Tibial nerve (tissue), 4 donors: ENCODE results near the gene ASB5. TPM values are rescaled to one million over a fixed set of nuclear protein-coding genes. Genes with fewer than 3 reads are reported as not detected.
A peak's percentile ranks its signal among the peaks of the same experiment; 100 is the strongest.

Source experiments
- DNase-seq, 2 donors: peaks; one replicate each; pipeline ENCODE4 v3.0.0-alpha.2; 2019; ENCODE audit warnings: low spot score in 2 of 2
- H3K27ac ChIP-seq, 4 donors: fragments of 200-600 bp; sonication (generic) in 3 of 4; one replicate each; pipeline ENCODE4 v1.5.1; 2017 to 2019; ENCODE audit warnings: mild to moderate bottlenecking in 1 of 4
- H3K27me3 ChIP-seq, 2 donors: fragments of 200-600 bp; sonication (generic) in 1 of 2; one replicate each; pipeline versions ENCODE4 v1.5.1 to v1.6.0; 2017 to 2019
- H3K36me3 ChIP-seq, 3 donors: fragments of 200-600 bp; sonication (generic); one replicate each; pipeline ENCODE4 v1.5.1; 2018 to 2019
- H3K4me1 ChIP-seq, 4 donors: fragments of 200-600 bp; sonication (generic) in 3 of 4; one replicate each; pipeline ENCODE4 v1.5.1; 2017 to 2019
- H3K4me3 ChIP-seq, 4 donors: fragments of 200-600 bp; sonication (generic) in 3 of 4; one replicate each; pipeline ENCODE4 v1.5.1; 2017 to 2019; ENCODE audit warnings: mild to moderate bottlenecking in 1 of 4, moderate library complexity in 1 of 4
- H3K9me3 ChIP-seq, 4 donors: fragments of 200-600 bp; sonication (generic) in 3 of 4; one replicate each; pipeline ENCODE4 v1.5.1; 2017 to 2019
- CTCF ChIP-seq, 5 experiments: fragments of 200-600 bp in 3 of 5; fragments of 450-650 bp in 2 of 5; sonication (generic) in 3 of 5; IDR thresholded peaks; one replicate each; pipeline ENCODE4 v1.5.1; 2016 to 2019; ENCODE audit warnings: antibody characterized with exemption in 5 of 5, mild to moderate bottlenecking in 3 of 5, moderate library complexity in 2 of 5
- EP300 ChIP-seq, 2 donors: sonication (generic); formaldehyde crosslinking; IDR thresholded peaks; one replicate each; pipeline ENCODE4 v1.6.1; 2017; ENCODE audit warnings: antibody characterized with exemption in 2 of 2, mild to moderate bottlenecking in 1 of 2
- POLR2A ChIP-seq, 2 donors: fragments of 450-650 bp; IDR thresholded peaks; one replicate each; pipeline ENCODE4 v1.6.1; 2017; ENCODE audit warnings: antibody characterized with exemption in 2 of 2, mild to moderate bottlenecking in 2 of 2, moderate library complexity in 2 of 2
- WGBS, 2 donors: methylation state at CpG; one replicate each; pipeline ENCODE4 v1.1.5; 2018; 5-methylcytosine and 5-hydroxymethylcytosine counted together
- total RNA-seq, 4 donors: library from RNA; depleted of rRNA; stranded (reverse); fragments of >200 nt; gene quantifications; one replicate each; pipeline ENCODE4 v1.1.0, GENCODE V29; 2016

ASB5 gene
- total RNA-seq, 4 donors from 2014 or later = not detected

- no peaks in the 10 kb centered on the region for H3K36me3 ChIP-seq
- no peak overlapping the region for H3K4me3 ChIP-seq
- no peaks in the 10 kb centered on the region for H3K9me3 ChIP-seq
- H3K27ac ChIP-seq = no peak overlapping the region
- 91 to 95% methylated on average over 8 of the region's 8 CpGs for WGBS, 2 donors
- no peak for TF ChIP-seq EP300 (IDR thresholded peaks at IDR 0.05)
- TF ChIP-seq CTCF (IDR thresholded peaks at IDR 0.05) = no peak
- no peak for TF ChIP-seq POLR2A (IDR thresholded peaks at IDR 0.05)
- H3K4me1 ChIP-seq = peaks cover 0 to 5% (median 0%) of the 10 kb centered on the region in 4 donors
- H3K27me3 ChIP-seq = no peaks in the 10 kb centered on the region
- no peak for DNase-seq
Measured at GRCh38 chr4:176241703-176242102, 27.3 kb downstream of the ASB5 start.

DNA sequence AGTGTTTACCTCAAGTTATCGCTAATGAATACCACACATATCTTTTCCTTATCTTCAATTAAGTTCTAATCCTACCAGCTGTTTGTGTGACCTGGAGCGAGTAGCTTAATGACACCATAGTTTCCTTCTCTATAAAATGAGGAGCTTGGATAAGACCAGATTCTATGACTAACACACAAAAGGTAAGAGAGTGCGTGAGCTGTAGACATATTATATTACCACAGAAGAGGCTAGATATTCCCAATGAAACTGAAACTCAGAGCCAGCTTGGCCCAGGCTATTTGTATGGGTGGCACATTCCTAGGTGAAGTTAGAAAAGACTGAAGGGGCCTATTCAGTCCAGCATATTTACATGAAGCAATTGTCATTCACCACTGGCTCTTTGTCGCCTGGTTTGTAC lies 30.2 kb downstream of the ASB5 start:
- Histone ChIP-seq H3K4me3 (no peak overlapping the region), H3K27me3 (no peaks in the 10 kb centered on the region)

DNA sequence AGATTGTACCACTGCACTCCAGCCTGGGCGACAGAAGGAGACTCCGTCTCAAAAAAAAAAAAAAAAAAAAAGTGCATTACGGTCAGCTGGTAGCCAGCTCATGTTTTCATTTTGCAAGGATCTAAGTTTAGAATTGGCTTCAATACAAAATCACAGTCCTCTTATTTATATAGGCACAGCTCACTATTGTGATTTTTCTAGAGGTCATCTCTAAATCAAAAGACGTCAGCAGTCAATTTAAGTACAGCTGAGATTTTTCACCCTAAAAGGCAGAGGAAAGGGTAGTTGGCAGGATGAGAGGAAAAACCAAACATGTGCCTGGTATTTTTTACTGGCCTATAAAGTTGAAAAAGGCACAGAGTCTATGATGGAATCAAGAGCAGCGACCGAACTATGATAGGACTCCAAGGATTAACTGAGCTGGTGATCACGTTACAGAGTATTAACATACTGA lies 30.8 kb downstream of the ASB5 start:
- Histone ChIP-seq H3K4me3 (no peak overlapping the region), H3K27ac (peak overlapping the region in 1 of 4 donors; percentile 37)
- DNase-seq = no peak

More for the DNA sequence above, 30.2 kb downstream of the ASB5 start:
- 58 to 60% methylated on average over 4 of the region's 4 CpGs for whole genome bisulfite sequencing, 2 donors
- Histone ChIP-seq H3K4me1 (peaks cover 0 to 5% (median 0%) of the 10 kb centered on the region in 4 donors), H3K36me3 (no peaks in the 10 kb centered on the region), H3K27ac (peak overlapping the region in 2 of 4 donors; percentile 17 to 37), H3K9me3 (no peaks in the 10 kb centered on the region)
- no peak for DNase-seq
- TF ChIP-seq EP300 (IDR thresholded peaks at IDR 0.05) (no peak), CTCF (IDR thresholded peaks at IDR 0.05) (no peak), POLR2A (IDR thresholded peaks at IDR 0.05) (no peak)

DNA sequence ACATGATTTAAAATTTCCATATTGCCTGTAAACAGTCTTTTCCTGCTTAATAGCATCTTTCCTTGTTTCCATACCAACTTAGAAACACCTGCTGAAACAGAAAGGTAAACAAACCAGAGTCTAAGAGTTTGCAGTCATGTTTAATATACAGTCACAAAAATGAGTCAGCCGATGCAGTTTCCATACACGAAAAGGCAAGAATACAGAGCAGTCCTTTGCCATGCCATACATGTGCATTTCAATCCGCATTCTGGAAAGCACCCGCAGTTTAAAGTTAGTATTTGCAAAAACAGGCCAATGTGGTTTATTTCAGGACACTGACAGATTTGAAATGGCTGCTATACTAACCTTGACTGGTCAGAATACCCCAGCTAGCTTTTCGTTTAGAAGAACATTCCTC lies 32.1 kb downstream of the ASB5 start:
- H3K27me3 ChIP-seq = no peaks in the 10 kb centered on the region
- H3K27ac ChIP-seq = no peak overlapping the region
- DNase-seq = no peak
- peaks cover 0 to 5% (median 0%) of the 10 kb centered on the region in 4 donors for H3K4me1 ChIP-seq
- WGBS, 2 donors = 55 to 59% methylated on average over 5 of the region's 5 CpGs
- TF ChIP-seq CTCF (IDR thresholded peaks at IDR 0.05) = no peak
- no peak for TF ChIP-seq EP300 (IDR thresholded peaks at IDR 0.05)
- no peak for TF ChIP-seq POLR2A (IDR thresholded peaks at IDR 0.05)
- no peaks in the 10 kb centered on the region for H3K36me3 ChIP-seq
- H3K9me3 ChIP-seq = no peaks in the 10 kb centered on the region
- no peak overlapping the region for H3K4me3 ChIP-seq

More for the DNA sequence above, 30.8 kb downstream of the ASB5 start:
- TF ChIP-seq POLR2A (IDR thresholded peaks at IDR 0.05) (no peak), CTCF (IDR thresholded peaks at IDR 0.05) (no peak), EP300 (IDR thresholded peaks at IDR 0.05) (no peak)
- H3K27me3 ChIP-seq = no peaks in the 10 kb centered on the region
- H3K4me1 ChIP-seq = peaks cover 0 to 5% (median 0%) of the 10 kb centered on the region in 4 donors
- 33% methylated on average over 7 of the region's 7 CpGs for whole genome bisulfite sequencing, 2 donors
- H3K9me3 ChIP-seq = no peaks in the 10 kb centered on the region
- no peaks in the 10 kb centered on the region for H3K36me3 ChIP-seq

DNA sequence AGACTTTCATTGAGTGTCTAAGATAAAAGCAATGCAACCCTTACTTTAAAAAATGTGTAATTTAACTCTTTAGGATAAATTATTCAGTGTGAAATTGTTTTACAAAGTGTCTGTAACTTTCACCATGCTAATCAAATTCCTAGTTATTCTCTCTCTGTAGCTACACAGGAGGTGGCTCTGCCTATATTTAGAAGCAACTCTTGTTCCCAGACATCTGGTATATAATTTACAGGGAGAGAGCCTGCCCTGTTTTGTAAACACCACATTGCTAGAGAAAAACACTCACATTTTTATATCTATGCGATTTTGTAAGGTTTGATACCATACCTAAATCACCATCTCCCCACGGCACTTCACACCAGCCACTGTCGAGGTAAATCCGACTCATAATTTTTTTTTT lies 38.2 kb downstream of the ASB5 start:
- Histone ChIP-seq H3K4me3 (no peak overlapping the region), H3K27ac (no peak overlapping the region), H3K9me3 (no peaks in the 10 kb centered on the region), H3K4me1 (no peaks in the 10 kb centered on the region), H3K36me3 (no peaks in the 10 kb centered on the region), H3K27me3 (no peaks in the 10 kb centered on the region)
- 67 to 72% methylated on average over 4 of the region's 4 CpGs for WGBS, 2 donors
- DNase-seq = no peak
- TF ChIP-seq POLR2A (IDR thresholded peaks at IDR 0.05) (no peak), EP300 (IDR thresholded peaks at IDR 0.05) (no peak), CTCF (IDR thresholded peaks at IDR 0.05) (no peak)
